Panc1 (cell line): Measurements from ENCODE around the gene TCEANC2. TPM values are rescaled to one million over a fixed set of nuclear protein-coding genes. Genes with fewer than 3 reads are reported as not detected.

Experiments used
- ATAC-seq: fragments of 200-7000 bp; cut with Tn5 transposase; 2 replicates; pipeline ENCODE4 v1.9.1; 2020; ENCODE audit warnings: mild to moderate bottlenecking, moderate library complexity
- BruUV-seq: library from RNA; stranded (reverse); fragments of 400-500 nt; replicated peaks from 2 replicates; lab custom pipeline; 2021; lab: Mats Ljungman, UMichigan
- CTCF ChIA-PET: fragments of 300-600 bp; sonication (Branson Sonifier 250); formaldehyde crosslinking; loops from one replicate; lab custom pipeline; 2022; ENCODE audit warnings: antibody characterized with exemption; lab: Charles Lee
- POLR2A ChIA-PET: fragments of 300-600 bp; sonication (Branson Sonifier 250); formaldehyde crosslinking; loops from one replicate; lab custom pipeline; 2022; ENCODE audit warnings: antibody characterized with exemption; lab: Charles Lee
- DNase-seq: peaks from one replicate; pipeline ENCODE4 v3.0.0-alpha.2; 2010; ENCODE audit warnings: low read depth, low spot score
- H3K27ac ChIP-seq: 2 replicates; pipeline ENCODE4 v1.5.1; 2011; ENCODE audit warnings: mild to moderate bottlenecking, low read length, inconsistent platforms
- H3K27me3 ChIP-seq: fragments of 200-500 bp; sonication (Bioruptor generic); 2 replicates; pipeline ENCODE4 v1.6.0; 2014; ENCODE audit warnings: low read length, inconsistent platforms; ENCODE audit not compliant: control insufficient read depth, insufficient read depth
- H3K36me3 ChIP-seq: fragments of 200-500 bp; sonication (Bioruptor generic); 2 replicates; pipeline ENCODE4 v1.5.1; 2014; ENCODE audit warnings: inconsistent platforms, mild to moderate bottlenecking, low read length, moderate library complexity; ENCODE audit not compliant: control insufficient read depth, insufficient read depth
- H3K4me1 ChIP-seq: 2 replicates; pipeline ENCODE4 v1.5.1; 2011; ENCODE audit warnings: inconsistent platforms, mild to moderate bottlenecking, low read length, moderate library complexity; ENCODE audit not compliant: control insufficient read depth, insufficient read depth
- H3K4me3 ChIP-seq, 2 experiments: 2 replicates each; pipeline ENCODE4 v1.5.1; 2011 to 2012; ENCODE audit warnings: low read depth in 2 of 2, low read length in 2 of 2, mild to moderate bottlenecking in 2 of 2, inconsistent platforms in 1 of 2, moderate library complexity in 1 of 2
- H3K9me3 ChIP-seq: fragments of 200-500 bp; sonication (Bioruptor generic); 2 replicates; pipeline ENCODE4 v1.5.1; 2014; ENCODE audit warnings: low read depth, mild to moderate bottlenecking, inconsistent platforms, low read length, moderate library complexity; ENCODE audit not compliant: control insufficient read depth, insufficient read depth
- POLR2AphosphoS5 ChIP-seq: IDR thresholded peaks from 2 replicates; pipeline ENCODE4 v1.6.1; 2012; ENCODE audit warnings: mild to moderate bottlenecking, low read depth, low read length, moderate library complexity
- SIN3A ChIP-seq: IDR thresholded peaks from 2 replicates; pipeline ENCODE4 v1.6.1; 2012; ENCODE audit warnings: low read depth, mild to moderate bottlenecking, low read length, moderate library complexity, borderline replicate concordance; ENCODE audit not compliant: insufficient read depth
- TCF7L2 ChIP-seq: IDR thresholded peaks from 2 replicates; pipeline ENCODE4 v1.6.1; 2011; ENCODE audit warnings: mild to moderate bottlenecking, low read depth, low read length, inconsistent platforms
- in situ Hi-C: cut with HindIII; loops from 2 replicates; pipeline ENCODE4 v1.10.0; 2016; ENCODE audit warnings: low sequenced_read_pairs, low pct_unique_long_range_greater_than_20kb
- intact Hi-C: fragments of 100-400 bp; cut with micrococcal nuclease; formaldehyde crosslinking; loops from one replicate; pipeline ENCODE4 v1.10.0; 2022; ENCODE audit not compliant: unreplicated experiment
- total RNA-seq: library from RNA; stranded (reverse); gene quantifications from one replicate; pipeline ENCODE4 v1.2.1, GENCODE V29; 2021; ENCODE audit not compliant: unreplicated experiment
- TF ChIP-seq, protein P1 (sequence below), 2 experiments: IDR thresholded peaks; 2 replicates each; pipeline ENCODE4 v1.6.1; 2011 to 2012; ENCODE audit warnings: low read depth in 2 of 2, control low read depth in 1 of 2, low read length in 1 of 2, mild to moderate bottlenecking in 1 of 2, moderate library complexity in 1 of 2; ENCODE audit not compliant: insufficient read depth in 1 of 2
- TF ChIP-seq, protein P2 (sequence below): fragments of 450-650 bp; IDR thresholded peaks from 2 replicates; pipeline ENCODE4 v1.5.1; 2017; ENCODE audit warnings: mild to moderate bottlenecking

The TCEANC2 gene
- total RNA-seq, 1 experiment from 2014 or later = 5.1 TPM

DNA sequence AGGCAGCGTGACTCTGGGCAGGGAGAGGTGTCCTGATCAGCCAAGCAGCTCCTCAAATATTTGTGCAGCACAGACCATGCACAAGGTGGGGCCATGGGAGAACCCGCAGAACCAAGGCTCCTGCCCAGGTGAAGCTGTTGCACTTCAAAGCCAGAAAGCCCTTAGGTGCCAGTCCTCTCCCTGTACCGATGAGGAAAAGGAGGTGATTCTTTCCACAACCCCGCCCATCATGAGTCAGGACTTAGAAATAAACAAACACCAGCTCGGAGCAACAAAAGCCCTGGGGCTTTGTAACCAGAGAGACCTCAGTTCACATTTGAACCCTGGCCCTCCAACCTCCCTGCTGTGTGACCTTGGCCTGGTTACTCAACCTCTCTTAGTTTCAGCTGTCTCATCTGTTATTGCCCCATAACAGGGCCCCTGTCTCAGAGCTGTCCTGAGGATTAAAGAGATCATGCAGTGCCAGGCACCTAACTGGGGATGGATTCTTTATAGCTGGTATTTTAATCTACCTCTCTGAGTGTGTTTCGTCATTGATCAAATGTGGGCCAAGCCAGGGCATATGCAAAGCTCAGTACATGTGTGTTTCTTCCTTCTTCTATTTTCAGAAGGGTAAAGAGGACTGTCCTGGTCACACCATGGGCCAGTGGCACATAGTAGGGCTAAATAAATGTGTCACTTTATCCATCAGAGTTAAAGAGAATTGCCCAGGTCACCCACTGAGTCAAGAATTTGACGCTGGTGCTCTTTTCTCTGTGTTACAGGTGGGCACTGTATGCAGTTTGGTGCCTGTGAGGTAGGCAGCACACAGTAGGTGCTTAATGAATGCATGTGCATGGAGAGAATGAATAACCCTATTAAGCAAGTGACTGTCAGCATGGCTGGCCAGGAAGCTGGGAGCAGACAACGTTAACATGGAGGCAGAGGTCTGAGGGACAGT is 36.8 kb upstream of the TCEANC2 start:
- H3K4me1 ChIP-seq = peaks cover 7% of the 10 kb centered on the region; the same call in 1 of the 2 replicates
- DNase-seq = peak; percentile 53
- no peak overlapping the region for H3K4me3 ChIP-seq
- intact Hi-C loops (no loop called here), in situ Hi-C loops (no loop called here)
- H3K27ac ChIP-seq = no peak overlapping the region
- no peaks in the 10 kb centered on the region for H3K9me3 ChIP-seq
- H3K27me3 ChIP-seq = no peaks in the 10 kb centered on the region
- peak; percentile 70 for ATAC-seq
- BruUV-seq = no TSS peak
- peak; percentile 58 for TF ChIP-seq TCF7L2
- TF ChIP-seq POLR2AphosphoS5 = no peak
- CTCF ChIA-PET = interaction anchor here (0.6 kb wide), 1 partner anchor 472 kb away, joined by 7 read pairs; no protein-coding TSS in a partner anchor
- H3K36me3 ChIP-seq = no peaks in the 10 kb centered on the region
- POLR2A ChIA-PET = interaction anchor here (0.5 to 0.7 kb wide), 2 partner anchors 12 to 46 kb away, joined by 3 to 7 read pairs; no protein-coding TSS in a partner anchor

DNA sequence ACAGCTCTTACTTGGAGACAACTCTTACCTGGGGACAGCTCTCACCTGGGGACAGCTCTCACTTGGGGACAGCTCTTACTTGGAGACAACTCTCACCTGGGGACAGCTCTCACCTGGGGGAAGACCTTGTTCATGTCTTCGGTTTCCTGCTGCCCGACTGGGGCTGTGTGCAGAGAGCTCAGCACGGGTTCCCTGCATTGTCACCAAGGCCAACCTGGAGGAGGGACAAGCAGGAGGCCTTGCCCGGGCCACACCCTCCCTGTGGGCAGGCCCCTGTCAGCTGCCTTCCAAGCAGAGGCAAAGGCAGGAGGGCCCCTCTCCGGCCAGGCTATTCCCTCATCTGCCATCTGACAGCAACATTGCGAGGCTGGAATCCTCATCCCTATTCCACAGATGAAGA is 35.4 kb upstream of the TCEANC2 start, which contains the start of gene LDLRAD1:
Gene LDLRAD1 (minus strand): TSS at position 208 of the 400 bp plus-strand sequence. CDS start 74 bp downstream, at position 134.
- intact Hi-C loops (no loop called here), in situ Hi-C loops (no loop called here)
- Histone ChIP-seq H3K4me3 (no peak within 1 kb of the TSS), H3K27me3 (no peaks in the 10 kb centered on the region), H3K27ac (no peak within 1 kb of the TSS), H3K9me3 (no peaks in the 10 kb centered on the region), H3K4me1 (peaks cover 7% of the 10 kb centered on the region; the same call in 1 of the 2 replicates), H3K36me3 (no peaks in the 10 kb centered on the region)
- DNase-seq (no peak), ATAC-seq (peak; percentile 46; the same call in 1 of the 2 replicates)
- TF ChIP-seq TCF7L2 (no peak), POLR2AphosphoS5 (no peak), SIN3A (no peak)
- TF ChIP-seq, protein P1, sequence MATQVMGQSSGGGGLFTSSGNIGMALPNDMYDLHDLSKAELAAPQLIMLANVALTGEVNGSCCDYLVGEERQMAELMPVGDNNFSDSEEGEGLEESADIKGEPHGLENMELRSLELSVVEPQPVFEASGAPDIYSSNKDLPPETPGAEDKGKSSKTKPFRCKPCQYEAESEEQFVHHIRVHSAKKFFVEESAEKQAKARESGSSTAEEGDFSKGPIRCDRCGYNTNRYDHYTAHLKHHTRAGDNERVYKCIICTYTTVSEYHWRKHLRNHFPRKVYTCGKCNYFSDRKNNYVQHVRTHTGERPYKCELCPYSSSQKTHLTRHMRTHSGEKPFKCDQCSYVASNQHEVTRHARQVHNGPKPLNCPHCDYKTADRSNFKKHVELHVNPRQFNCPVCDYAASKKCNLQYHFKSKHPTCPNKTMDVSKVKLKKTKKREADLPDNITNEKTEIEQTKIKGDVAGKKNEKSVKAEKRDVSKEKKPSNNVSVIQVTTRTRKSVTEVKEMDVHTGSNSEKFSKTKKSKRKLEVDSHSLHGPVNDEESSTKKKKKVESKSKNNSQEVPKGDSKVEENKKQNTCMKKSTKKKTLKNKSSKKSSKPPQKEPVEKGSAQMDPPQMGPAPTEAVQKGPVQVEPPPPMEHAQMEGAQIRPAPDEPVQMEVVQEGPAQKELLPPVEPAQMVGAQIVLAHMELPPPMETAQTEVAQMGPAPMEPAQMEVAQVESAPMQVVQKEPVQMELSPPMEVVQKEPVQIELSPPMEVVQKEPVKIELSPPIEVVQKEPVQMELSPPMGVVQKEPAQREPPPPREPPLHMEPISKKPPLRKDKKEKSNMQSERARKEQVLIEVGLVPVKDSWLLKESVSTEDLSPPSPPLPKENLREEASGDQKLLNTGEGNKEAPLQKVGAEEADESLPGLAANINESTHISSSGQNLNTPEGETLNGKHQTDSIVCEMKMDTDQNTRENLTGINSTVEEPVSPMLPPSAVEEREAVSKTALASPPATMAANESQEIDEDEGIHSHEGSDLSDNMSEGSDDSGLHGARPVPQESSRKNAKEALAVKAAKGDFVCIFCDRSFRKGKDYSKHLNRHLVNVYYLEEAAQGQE (IDR thresholded peaks at IDR 0.05; ENCODE audit: insufficient read depth in 1 of 2, low read depth in 2 of 2, low read length in 1 of 2) = no peak
- TF ChIP-seq, protein P2, sequence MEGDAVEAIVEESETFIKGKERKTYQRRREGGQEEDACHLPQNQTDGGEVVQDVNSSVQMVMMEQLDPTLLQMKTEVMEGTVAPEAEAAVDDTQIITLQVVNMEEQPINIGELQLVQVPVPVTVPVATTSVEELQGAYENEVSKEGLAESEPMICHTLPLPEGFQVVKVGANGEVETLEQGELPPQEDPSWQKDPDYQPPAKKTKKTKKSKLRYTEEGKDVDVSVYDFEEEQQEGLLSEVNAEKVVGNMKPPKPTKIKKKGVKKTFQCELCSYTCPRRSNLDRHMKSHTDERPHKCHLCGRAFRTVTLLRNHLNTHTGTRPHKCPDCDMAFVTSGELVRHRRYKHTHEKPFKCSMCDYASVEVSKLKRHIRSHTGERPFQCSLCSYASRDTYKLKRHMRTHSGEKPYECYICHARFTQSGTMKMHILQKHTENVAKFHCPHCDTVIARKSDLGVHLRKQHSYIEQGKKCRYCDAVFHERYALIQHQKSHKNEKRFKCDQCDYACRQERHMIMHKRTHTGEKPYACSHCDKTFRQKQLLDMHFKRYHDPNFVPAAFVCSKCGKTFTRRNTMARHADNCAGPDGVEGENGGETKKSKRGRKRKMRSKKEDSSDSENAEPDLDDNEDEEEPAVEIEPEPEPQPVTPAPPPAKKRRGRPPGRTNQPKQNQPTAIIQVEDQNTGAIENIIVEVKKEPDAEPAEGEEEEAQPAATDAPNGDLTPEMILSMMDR = no peak
- POLR2A ChIA-PET = no interaction called here
- CTCF ChIA-PET = interaction anchor here (0.6 kb wide), 1 partner anchor 14 kb away, joined by 3 read pairs; no protein-coding TSS in a partner anchor
- BruUV-seq = no TSS peak
